ENCODE measurements around the gene ETS1.

Gene ETS1

GRCh38 chr11:128482092-128482491 lies 105.3 kb downstream of the ETS1 start:
- TF ChIP-seq ZNF311 (tag by site-specific recombination; IDR thresholded peaks at IDR 0.05; ENCODE audit: borderline replicate concordance) (no peak), KLF8 (tag by site-specific recombination; IDR thresholded peaks at IDR 0.05) (no peak), ZNF521 (tag by site-specific recombination; IDR thresholded peaks at IDR 0.05) (no peak), ZNF426 (tag by site-specific recombination; IDR thresholded peaks at IDR 0.05) (no peak), ZNF843 (tag by site-specific recombination; IDR thresholded peaks at IDR 0.05) (no peak), ZNF600 (tag by site-specific recombination; IDR thresholded peaks at IDR 0.05) (no peak), ZNF791 (tag by site-specific recombination; IDR thresholded peaks at IDR 0.05) (no peak), KLF10 (tag by site-specific recombination; IDR thresholded peaks at IDR 0.05) (no peak), ZNF785 (tag by site-specific recombination; IDR thresholded peaks at IDR 0.05) (no peak), TCF7L2 (IDR thresholded peaks at IDR 0.05; ENCODE audit: borderline replicate concordance, low read depth, low read length) (no peak), ZFP69B (tag by site-specific recombination; IDR thresholded peaks at IDR 0.05) (no peak), ZNF362 (tag by site-specific recombination; IDR thresholded peaks at IDR 0.05) (no peak), ZNF830 (tag by site-specific recombination; IDR thresholded peaks at IDR 0.05; ENCODE audit: low read depth) (no peak)
- POLR2A ChIA-PET, result no interaction called here
- no peak overlapping the region for H3K27ac ChIP-seq (ENCODE audit: extremely low read depth, low read depth, low read length)
- H3K9me3 ChIP-seq (ENCODE audit: control insufficient read depth, insufficient read depth, low read depth, low read length), result no peaks in the 10 kb centered on the region
- 0 out of 2 replicates have a peak, but pooled peaks cover 2% of the 10 kb centered on the region for H3K4me1 ChIP-seq (ENCODE audit: control insufficient read depth, insufficient read depth, low read length)
- CTCF ChIA-PET, result interaction anchor here (0.9 kb wide), 1 partner anchor 9 kb away, joined by 3 read pairs; no protein-coding TSS in a partner anchor
- no peak overlapping the region for H3K4me3 ChIP-seq (ENCODE audit: low read depth, low read length)
- peaks cover 0 to 42% of the 10 kb centered on the region in 2 experiments; a peak in 1 of 3 replicates for H3K36me3 ChIP-seq (ENCODE audit: control insufficient read depth in 2 of 2, insufficient read depth in 1 of 2, low read length in 2 of 2)

- H3K9me3 ChIP-seq (ENCODE audit: control insufficient read depth, insufficient read depth, low read depth, low read length), result no peaks in the 10 kb centered on the region
- TF ChIP-seq KLF8 (tag by site-specific recombination; IDR thresholded peaks at IDR 0.05) (no peak), BCL11B (tag by site-specific recombination; IDR thresholded peaks at IDR 0.05; ENCODE audit: low read depth) (no peak), ZSCAN30 (tag by site-specific recombination; IDR thresholded peaks at IDR 0.05) (no peak), ZNF423 (tag by site-specific recombination; IDR thresholded peaks at IDR 0.05) (no peak)
- H3K4me1 ChIP-seq (ENCODE audit: control insufficient read depth, insufficient read depth, low read length), result peaks cover 3% of the 10 kb centered on the region; the same call in 1 of the 2 replicates
- peaks cover 0 to 37% of the 10 kb centered on the region in 2 experiments; a peak in 1 of 3 replicates for H3K36me3 ChIP-seq (ENCODE audit: control insufficient read depth in 2 of 2, insufficient read depth in 1 of 2, low read length in 2 of 2)
- ChIA-PET CTCF (no interaction called here), POLR2A (no interaction called here)
- no peak overlapping the region for H3K27ac ChIP-seq (ENCODE audit: extremely low read depth, low read depth, low read length)
- H3K4me3 ChIP-seq (ENCODE audit: low read depth, low read length), result no peak overlapping the region
These were observed 106.2 kb downstream of the ETS1 start for GRCh38 chr11:128481135-128481534.

- POLR2A ChIA-PET, result no interaction called here
- Histone ChIP-seq H3K9me3 (ENCODE audit: control insufficient read depth, insufficient read depth, low read depth, low read length) (no peaks in the 10 kb centered on the region), H3K27ac (ENCODE audit: extremely low read depth, low read depth, low read length) (no peak overlapping the region), H3K4me1 (ENCODE audit: control insufficient read depth, insufficient read depth, low read length) (peaks cover 6% of the 10 kb centered on the region; the same call in 1 of the 2 replicates), H3K36me3 (ENCODE audit: control insufficient read depth in 2 of 2, insufficient read depth in 1 of 2, low read length in 2 of 2) (peaks cover 0 to 32% of the 10 kb centered on the region in 2 experiments; a peak in 1 of 3 replicates), H3K4me3 (ENCODE audit: low read depth, low read length) (no peak overlapping the region)
- CTCF ChIA-PET, result interaction anchor here (0.5 kb wide), 1 partner anchor 149 kb away, joined by 3 read pairs; no protein-coding TSS in a partner anchor
- TF ChIP-seq HOXC10 (CRISPR knock-in tag; IDR thresholded peaks at IDR 0.05) (no peak), ZSCAN18 (tag by site-specific recombination; IDR thresholded peaks at IDR 0.05) (no peak), ZNF37A (tag by site-specific recombination; IDR thresholded peaks at IDR 0.05) (no peak), YY1 (tag by site-specific recombination; IDR thresholded peaks at IDR 0.05) (no peak), ZNF23 (tag by site-specific recombination; IDR thresholded peaks at IDR 0.05; ENCODE audit: borderline replicate concordance) (no peak), ZNF658 (tag by site-specific recombination; IDR thresholded peaks at IDR 0.05) (no peak), BCL6B (tag by site-specific recombination; IDR thresholded peaks at IDR 0.05) (no peak), ZNF571 (tag by site-specific recombination; IDR thresholded peaks at IDR 0.05) (no peak), ZNF2 (tag by site-specific recombination; IDR thresholded peaks at IDR 0.05) (no peak), ZNF510 (tag by site-specific recombination; IDR thresholded peaks at IDR 0.05; ENCODE audit: insufficient replicate concordance) (no peak), KLF7 (tag by site-specific recombination; IDR thresholded peaks at IDR 0.05; ENCODE audit: borderline replicate concordance) (no peak), SP7 (tag by site-specific recombination; IDR thresholded peaks at IDR 0.05) (no peak), GLIS2 (tag by site-specific recombination; IDR thresholded peaks at IDR 0.05) (no peak), ZNF221 (tag by site-specific recombination; IDR thresholded peaks at IDR 0.05; ENCODE audit: borderline replicate concordance) (no peak)
These were observed 106.7 kb downstream of the ETS1 start for GRCh38 chr11:128480665-128481064.

Measured in HEK293 (cell line).